ENCODE data around the gene TFPI2.
"Not testable (repeated sequence)": the region's sequence is repeated elsewhere in the genome, so short reads cannot be mapped to it uniquely, and the experiment has no call there.

DNA sequence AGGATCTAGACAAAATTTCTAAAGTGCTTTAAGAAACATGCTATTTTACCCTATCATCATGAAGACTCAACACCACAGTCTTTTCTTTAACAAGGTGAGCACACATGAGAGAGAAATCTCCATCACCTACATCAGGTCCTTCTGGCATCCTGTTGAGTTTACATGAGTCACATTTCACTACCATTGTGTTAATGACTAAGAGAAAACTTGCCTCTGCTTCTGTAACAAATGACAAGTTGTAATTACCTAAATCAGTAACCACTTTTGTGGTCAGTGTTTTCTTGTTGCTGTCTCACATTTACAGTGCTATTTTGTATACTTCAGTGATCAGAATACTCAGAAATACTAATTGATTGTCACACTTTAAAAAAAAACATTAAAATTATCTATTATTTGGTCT is 25.3 kb upstream of the TFPI2 start:
- TF ChIP-seq CTCF (conservative IDR thresholded peaks at IDR 0.05; ENCODE audit: low read length); EZH2phosphoT487 (IDR thresholded peaks at IDR 0.05; ENCODE audit: borderline replicate concordance, low read depth, low read length): not testable (repeated sequence)

Data from OCI-LY7 (cell line).